ENCODE measurements around the gene TRAF6. TPM values are rescaled to one million over a fixed set of nuclear protein-coding genes. Genes with fewer than 3 reads are reported as not detected.
"Not testable (repeated sequence)": the region's sequence is repeated elsewhere in the genome, so short reads cannot be mapped to it uniquely, and the experiment has no call there.

The TRAF6 gene
- polyA plus RNA-seq, 3 donors from 2014 or later = 11.3 to 20.0 (median 13.1) TPM

GRCh38 chr11:36487619-36488018, 22.5 kb downstream of the TRAF6 start:
- Mint-ChIP-seq H3K4me1 (peaks cover 41 to 64% of the 10 kb centered on the region in 2 donors), H3K27me3 (ENCODE audit: low read depth in 3 of 3) (peaks cover 0 to 3% (median 0%) of the 10 kb centered on the region in 3 donors), H3K4me3 (peak overlapping the region; percentile 41 to 85 (median 78)), H3K27ac (peak overlapping the region; percentile 68 to 94 (median 87)), H3K36me3 (peaks cover 29 to 38% (median 34%) of the 10 kb centered on the region in 3 donors), H3K9me3 (peaks cover 0 to 4% (median 0%) of the 10 kb centered on the region in 6 donors)
- DNase-seq = no peak

DNA sequence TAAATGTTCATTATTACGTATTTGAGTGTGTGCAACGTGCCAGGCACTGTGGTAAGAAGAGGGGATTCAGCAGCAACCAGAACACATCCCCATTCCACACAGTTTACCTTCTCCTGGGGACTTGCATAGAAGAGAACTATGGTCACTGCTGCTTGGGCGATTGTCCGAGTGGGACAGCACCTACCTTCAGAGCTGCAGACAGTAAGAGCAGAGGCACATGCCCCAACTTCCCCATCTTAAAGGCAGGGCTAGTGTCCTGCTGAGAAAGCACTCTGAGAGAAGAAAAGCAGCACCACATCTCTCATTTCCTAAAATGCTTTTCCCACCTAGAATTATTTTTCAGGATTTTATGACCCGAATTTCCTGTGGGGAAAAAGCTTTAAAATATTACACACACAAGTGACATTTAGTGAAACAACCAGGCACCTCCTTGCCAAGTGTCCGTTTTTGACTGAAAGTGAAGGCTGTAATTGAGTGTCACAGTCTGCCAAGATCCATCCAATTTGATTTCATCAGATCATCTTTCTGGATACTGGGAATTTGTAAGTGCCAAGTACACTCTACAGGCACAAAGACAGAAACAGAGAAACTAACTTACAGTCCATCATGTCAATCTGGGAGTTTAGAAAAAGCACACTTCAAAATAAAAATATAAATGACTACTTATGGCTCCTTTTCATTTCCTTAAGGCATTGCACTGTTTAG, 24.6 kb downstream of the TRAF6 start:
- Mint-ChIP-seq H3K4me1 (peaks cover 35 to 52% of the 10 kb centered on the region in 2 donors), H3K9me3 (peaks cover 0 to 4% (median 0%) of the 10 kb centered on the region in 6 donors), H3K4me3 (no peak overlapping the region), H3K27me3 (ENCODE audit: low read depth in 3 of 3) (peaks cover 0 to 3% (median 0%) of the 10 kb centered on the region in 3 donors), H3K36me3 (peaks cover 15 to 23% (median 18%) of the 10 kb centered on the region in 3 donors), H3K27ac (peak overlapping the region in 2 of 6 donors; percentile 31 to 49)
- DNase-seq = no peak

DNA sequence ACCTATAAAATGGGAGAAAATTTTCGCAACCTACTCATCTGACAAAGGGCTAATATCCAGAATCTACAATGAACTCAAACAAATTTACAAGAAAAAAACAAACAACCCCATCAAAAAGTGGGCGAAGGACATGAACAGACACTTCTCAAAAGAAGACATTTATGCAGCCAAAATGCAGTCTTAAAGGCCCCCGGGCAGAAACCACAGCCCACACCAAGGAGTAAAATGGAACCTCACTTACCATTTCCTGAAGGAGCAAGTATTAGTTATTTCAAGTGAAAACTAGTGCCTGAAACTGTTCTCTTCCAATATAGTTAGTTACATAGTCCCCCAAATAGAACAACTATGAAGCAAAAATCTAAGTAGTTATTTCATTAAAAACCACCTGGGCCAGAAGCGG, 27.0 kb downstream of the TRAF6 start:
- Mint-ChIP-seq H3K4me1 (peaks cover 24 to 44% of the 10 kb centered on the region in 2 donors), H3K36me3 (peaks cover 3 to 12% (median 8%) of the 10 kb centered on the region in 3 donors), H3K27ac (peak overlapping the region in 5 of 6 donors; percentile 48 to 76 (median 58)), H3K4me3 (peak overlapping the region; percentile 27 to 59 (median 38))
- H3K9me3 Mint-ChIP-seq; H3K27me3 Mint-ChIP-seq (ENCODE audit: low read depth in 3 of 3): not testable (repeated sequence)
- peak in 2 of 3 donors; percentile 17 to 18 for DNase-seq

- no peak overlapping the region for H3K27ac Mint-ChIP-seq
- H3K4me1 Mint-ChIP-seq = peaks cover 12 to 29% of the 10 kb centered on the region in 2 donors
- peaks cover 0 to 4% (median 0%) of the 10 kb centered on the region in 6 donors for H3K9me3 Mint-ChIP-seq
- H3K4me3 Mint-ChIP-seq = no peak overlapping the region
- peaks cover 3 to 17% (median 8%) of the 10 kb centered on the region in 3 donors for H3K36me3 Mint-ChIP-seq
- peaks cover 0 to 3% (median 0%) of the 10 kb centered on the region in 3 donors for H3K27me3 Mint-ChIP-seq (ENCODE audit: low read depth in 3 of 3)
- no peak for DNase-seq
These were observed 29.2 kb downstream of the TRAF6 start for GRCh38 chr11:36480833-36481232.

DNA sequence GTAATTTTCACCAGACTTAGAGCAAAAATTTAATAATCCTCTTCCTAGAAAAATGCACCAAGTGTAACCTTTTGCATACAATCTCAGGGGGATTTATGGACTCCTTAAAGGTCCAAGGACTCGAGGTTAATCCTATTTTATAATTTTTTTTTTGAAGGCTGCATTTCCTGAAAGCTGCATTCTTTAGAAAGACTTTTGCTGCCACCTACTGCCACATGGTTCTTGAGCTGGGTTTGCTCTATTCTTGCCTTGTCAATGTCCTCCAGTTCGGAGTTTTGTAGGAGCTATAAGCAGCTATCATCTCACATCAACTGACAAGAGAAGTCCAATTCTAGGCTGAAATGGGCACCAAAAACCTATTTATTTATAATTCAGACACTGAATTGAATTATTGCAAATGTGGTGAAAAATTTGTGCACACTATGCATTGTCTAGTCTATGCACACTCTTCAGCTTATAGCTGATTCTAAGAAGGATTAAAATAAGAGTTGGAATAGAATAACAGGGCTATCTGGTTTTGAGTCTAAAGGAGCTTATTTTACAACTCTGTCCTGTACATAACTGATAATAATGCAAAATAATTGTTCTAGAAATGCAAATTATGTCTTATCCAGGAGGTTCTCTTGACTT, 31.3 kb downstream of the TRAF6 start:
- Mint-ChIP-seq H3K4me3 (no peak overlapping the region), H3K4me1 (peaks cover 8 to 42% of the 10 kb centered on the region in 2 donors), H3K36me3 (peaks cover 0 to 12% (median 4%) of the 10 kb centered on the region in 3 donors), H3K9me3 (peaks cover 0 to 4% (median 0%) of the 10 kb centered on the region in 6 donors), H3K27me3 (ENCODE audit: low read depth in 3 of 3) (peaks cover 0 to 3% (median 2%) of the 10 kb centered on the region in 3 donors), H3K27ac (no peak overlapping the region)
- peak; percentile 35 to 57 (median 48) for DNase-seq

- H3K4me1 Mint-ChIP-seq = peaks cover 7 to 61% of the 10 kb centered on the region in 2 donors
- peak overlapping the region in 3 of 6 donors; percentile 0 to 29 (median 8) for H3K27ac Mint-ChIP-seq
- H3K27me3 Mint-ChIP-seq (ENCODE audit: low read depth in 3 of 3) = peaks cover 2 to 5% (median 2%) of the 10 kb centered on the region in 3 donors
- H3K36me3 Mint-ChIP-seq = peaks cover 0 to 12% (median 0%) of the 10 kb centered on the region in 3 donors
- no peaks in the 10 kb centered on the region for H3K9me3 Mint-ChIP-seq
- DNase-seq = no peak
- H3K4me3 Mint-ChIP-seq = no peak overlapping the region
These were observed 34.9 kb downstream of the TRAF6 start for GRCh38 chr11:36475192-36475591.

DNA sequence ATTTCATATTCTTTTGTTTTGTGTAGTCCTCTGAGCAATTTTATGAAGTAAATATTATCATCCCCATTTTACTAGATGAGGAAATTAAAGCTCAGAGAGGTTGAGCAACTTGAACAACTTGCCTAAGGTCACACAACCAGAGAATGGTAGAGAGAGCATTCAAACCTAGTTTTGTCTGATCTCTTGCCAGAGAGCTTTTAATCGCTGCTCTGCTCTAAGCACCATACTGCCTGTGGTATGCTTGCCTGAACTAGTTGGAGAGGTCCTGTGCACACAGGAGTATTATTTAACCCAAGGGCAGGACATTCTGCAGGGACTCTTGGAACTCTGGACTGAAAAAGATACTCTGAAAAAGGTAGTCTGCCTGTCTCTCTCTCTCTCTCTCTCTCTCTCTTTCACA, 38.5 kb downstream of the TRAF6 start:
- DNase-seq = no peak
- Mint-ChIP-seq H3K36me3 (peaks cover 0 to 19% (median 9%) of the 10 kb centered on the region in 3 donors), H3K4me1 (peaks cover 33 to 87% of the 10 kb centered on the region in 2 donors), H3K9me3 (peaks cover 0 to 1% (median 0%) of the 10 kb centered on the region in 6 donors), H3K27me3 (ENCODE audit: low read depth in 3 of 3) (peaks cover 2 to 13% (median 11%) of the 10 kb centered on the region in 3 donors), H3K4me3 (no peak overlapping the region), H3K27ac (peak overlapping the region; percentile 7 to 91 (median 80))

DNA sequence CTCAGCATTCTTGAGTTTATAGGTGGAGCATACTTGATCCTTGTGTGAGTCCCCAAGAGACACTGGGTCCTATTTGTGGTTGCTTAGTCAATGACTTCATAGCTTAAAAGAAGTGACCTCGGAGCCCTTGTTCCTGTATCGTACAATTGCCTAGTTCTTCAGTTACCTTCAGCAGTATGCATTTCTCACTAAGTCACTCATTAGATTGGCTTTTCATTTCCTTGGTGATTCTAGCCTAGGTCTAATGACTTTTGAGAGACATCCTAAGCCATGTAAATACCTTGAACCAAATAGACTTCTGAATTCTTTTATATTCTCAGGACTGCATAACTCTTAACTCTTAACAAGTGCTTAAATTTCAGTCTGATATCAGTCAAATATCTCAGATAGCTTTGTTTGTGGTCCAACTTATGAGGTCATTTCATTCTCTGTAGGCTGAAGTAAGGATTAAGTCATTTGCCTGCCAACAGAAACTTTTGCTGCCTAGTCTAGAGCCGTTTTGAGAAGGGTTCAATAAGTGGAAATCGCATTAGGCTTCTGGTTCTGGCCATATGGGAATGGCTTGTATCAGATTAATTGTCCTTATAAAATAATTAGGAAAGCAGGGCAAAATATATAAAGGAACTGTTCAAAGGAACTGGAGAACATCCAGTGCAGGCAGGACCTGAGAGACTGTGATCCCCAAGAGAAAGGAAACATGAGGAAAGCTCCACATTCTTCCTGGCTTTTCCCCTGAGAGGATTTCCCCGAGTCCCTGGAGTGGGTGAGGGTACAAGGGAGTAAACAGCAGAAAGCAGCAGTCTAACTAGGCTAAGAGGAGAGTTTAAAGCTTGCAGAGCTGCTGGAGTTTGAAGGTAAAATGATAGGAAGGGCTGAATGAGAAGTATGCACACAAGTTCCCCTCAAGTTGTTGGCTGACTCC, 39.9 kb downstream of the TRAF6 start:
- Mint-ChIP-seq H3K27me3 (ENCODE audit: low read depth in 3 of 3) (peaks cover 7 to 13% (median 11%) of the 10 kb centered on the region in 3 donors), H3K9me3 (peaks cover 0 to 1% (median 0%) of the 10 kb centered on the region in 6 donors), H3K27ac (peak overlapping the region; percentile 35 to 88 (median 76)), H3K4me3 (no peak overlapping the region), H3K4me1 (peaks cover 46 to 91% of the 10 kb centered on the region in 2 donors), H3K36me3 (peaks cover 7 to 29% (median 17%) of the 10 kb centered on the region in 3 donors)
- no peak for DNase-seq

DNA sequence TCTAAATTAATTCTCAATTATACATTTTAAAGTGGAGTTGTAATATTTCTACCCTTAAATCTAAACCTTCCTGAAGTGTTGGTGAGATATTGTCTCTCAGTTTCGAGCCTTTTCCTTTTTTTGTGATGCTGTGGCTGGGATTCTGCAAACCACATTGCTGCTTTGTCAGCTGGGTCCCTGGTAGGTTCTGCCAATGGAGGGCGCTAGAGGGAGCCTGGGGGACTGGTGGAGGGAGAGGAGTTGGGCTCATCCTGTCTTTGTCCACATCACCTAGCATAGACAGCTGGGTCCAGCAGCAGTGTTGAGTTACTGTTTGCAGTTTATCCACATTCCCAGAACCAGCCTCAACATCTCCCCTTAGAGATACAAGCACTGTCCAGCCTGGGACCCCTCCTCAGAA, 41.0 kb downstream of the TRAF6 start:
- Mint-ChIP-seq H3K27me3 (ENCODE audit: low read depth in 3 of 3) (peaks cover 7 to 13% (median 11%) of the 10 kb centered on the region in 3 donors), H3K9me3 (peaks cover 0 to 1% (median 0%) of the 10 kb centered on the region in 6 donors), H3K4me1 (peaks cover 57 to 93% of the 10 kb centered on the region in 2 donors), H3K4me3 (no peak overlapping the region), H3K27ac (peak overlapping the region; percentile 50 to 88 (median 82)), H3K36me3 (peaks cover 17 to 35% (median 18%) of the 10 kb centered on the region in 3 donors)
- DNase-seq = peak; percentile 28 to 48 (median 46)

- H3K4me1 Mint-ChIP-seq = peaks cover 64 to 95% of the 10 kb centered on the region in 2 donors
- H3K27me3 Mint-ChIP-seq (ENCODE audit: low read depth in 3 of 3) = peaks cover 7 to 16% (median 13%) of the 10 kb centered on the region in 3 donors
- H3K36me3 Mint-ChIP-seq = peaks cover 20 to 41% (median 27%) of the 10 kb centered on the region in 3 donors
- no peak overlapping the region for H3K4me3 Mint-ChIP-seq
- H3K27ac Mint-ChIP-seq = peak overlapping the region in 5 of 6 donors; percentile 56 to 82 (median 70)
- no peak for DNase-seq
- H3K9me3 Mint-ChIP-seq = peaks cover 0 to 1% (median 0%) of the 10 kb centered on the region in 6 donors
These were observed 42.2 kb downstream of the TRAF6 start for GRCh38 chr11:36467916-36468315.

DNA sequence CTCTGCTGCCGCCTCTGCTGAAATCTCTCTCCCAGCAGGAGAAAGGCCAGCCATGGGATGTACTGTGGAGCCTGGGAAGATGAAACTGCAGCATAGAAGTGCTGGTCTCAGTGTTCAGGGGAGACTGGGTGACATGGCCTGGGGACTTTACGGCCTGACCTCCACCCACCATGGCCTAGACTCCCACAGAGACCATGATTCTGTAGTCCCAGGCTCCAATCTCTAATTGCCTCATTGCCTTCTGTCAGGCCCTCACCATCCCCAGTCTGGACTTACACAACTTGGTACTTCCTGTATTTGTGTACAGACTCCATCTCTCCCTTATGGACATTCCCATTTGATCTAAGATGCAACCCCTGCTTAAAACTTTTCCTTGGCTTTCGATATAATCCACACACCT, 43.1 kb downstream of the TRAF6 start:
- Mint-ChIP-seq H3K27ac (peak overlapping the region; percentile 56 to 89 (median 82)), H3K36me3 (peaks cover 23 to 48% (median 30%) of the 10 kb centered on the region in 3 donors), H3K27me3 (ENCODE audit: low read depth in 3 of 3) (peaks cover 7 to 17% (median 13%) of the 10 kb centered on the region in 3 donors), H3K4me3 (no peak overlapping the region), H3K9me3 (peaks cover 0 to 1% (median 0%) of the 10 kb centered on the region in 6 donors), H3K4me1 (peaks cover 67 to 89% of the 10 kb centered on the region in 2 donors)
- DNase-seq = no peak

GRCh38 chr11:36465449-36466163, 44.5 kb downstream of the TRAF6 start:
- Mint-ChIP-seq H3K36me3 (peaks cover 23 to 55% (median 30%) of the 10 kb centered on the region in 3 donors), H3K4me1 (peaks cover 74 to 95% of the 10 kb centered on the region in 2 donors), H3K27me3 (ENCODE audit: low read depth in 3 of 3) (peaks cover 8 to 20% (median 10%) of the 10 kb centered on the region in 3 donors), H3K27ac (peak overlapping the region; percentile 32 to 88 (median 81)), H3K4me3 (no peak overlapping the region), H3K9me3 (peaks cover 0 to 1% (median 0%) of the 10 kb centered on the region in 6 donors)
- DNase-seq = no peak
